GM19035 (cell line): ENCODE results near the gene PLEKHB1.
"Not testable (repeated sequence)": the region's sequence is repeated elsewhere in the genome, so short reads cannot be mapped to it uniquely, and the experiment has no call there.

Experiments used
- ATAC-seq: cut with Tn5 transposase; IDR thresholded peaks from one replicate; pipeline ENCODE4 v1.9.1; 2021; ENCODE audit not compliant: unreplicated experiment

Gene PLEKHB1

DNA sequence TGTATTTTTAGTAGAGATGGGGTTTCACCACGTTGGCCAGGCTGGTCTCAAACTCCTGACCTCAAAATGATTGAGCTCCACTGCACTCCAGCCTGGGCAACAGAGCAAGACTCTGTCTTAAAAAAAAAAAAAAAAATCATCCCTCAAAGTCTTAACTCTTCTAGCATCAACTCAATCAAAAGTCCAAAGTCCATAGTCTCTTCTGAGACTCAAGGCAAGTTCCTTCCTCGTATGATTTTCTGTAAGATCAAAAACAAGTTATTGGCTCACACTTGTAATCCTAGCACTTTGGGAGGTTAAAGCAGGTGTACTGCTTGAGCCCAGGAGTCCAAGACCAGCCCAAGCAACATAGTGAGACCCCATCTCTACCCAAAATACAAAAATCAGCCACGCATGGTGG, 24.4 kb downstream of the PLEKHB1 start:
- ATAC-seq, result no peak

DNA sequence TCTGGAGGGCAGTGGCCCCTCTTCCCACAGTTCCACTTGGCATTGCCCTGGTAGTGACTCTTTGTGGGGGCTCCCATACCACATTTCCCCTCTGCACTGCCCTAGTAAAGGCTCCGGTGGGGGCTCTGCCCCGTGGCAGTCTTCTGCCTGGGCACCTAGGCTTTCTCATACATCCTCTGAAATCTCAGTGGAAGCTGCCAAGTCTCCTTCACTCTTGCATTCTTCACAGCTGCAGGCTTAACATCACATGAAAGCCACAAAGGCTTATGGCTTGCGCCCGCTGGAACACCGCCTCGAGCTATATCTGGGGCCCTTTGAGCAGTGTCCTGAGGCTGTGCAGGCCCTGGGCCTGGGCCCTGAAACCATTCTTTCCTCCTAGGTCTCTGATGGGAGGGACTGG, 25.3 kb downstream of the PLEKHB1 start:
- ATAC-seq, result no peak

DNA sequence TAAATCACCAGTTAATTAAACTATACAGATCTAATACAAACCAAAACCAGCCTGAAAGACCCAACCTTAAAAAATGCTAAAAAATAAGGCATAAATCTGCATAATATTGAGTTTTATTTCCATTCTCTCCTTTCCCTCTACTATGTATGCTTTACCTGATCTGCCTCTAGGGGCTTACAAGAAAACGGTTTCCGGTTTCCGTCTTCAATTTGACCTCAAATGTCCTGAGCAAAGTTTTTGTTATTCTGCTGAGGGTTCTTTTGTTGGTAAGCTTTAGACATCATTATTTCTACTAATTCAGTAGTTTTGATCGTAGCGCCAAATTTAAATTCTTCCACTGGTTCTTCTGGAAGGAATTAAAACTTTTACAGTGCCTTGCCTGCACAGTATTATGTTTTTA, 30.2 kb downstream of the PLEKHB1 start:
- not testable (repeated sequence) for ATAC-seq

DNA sequence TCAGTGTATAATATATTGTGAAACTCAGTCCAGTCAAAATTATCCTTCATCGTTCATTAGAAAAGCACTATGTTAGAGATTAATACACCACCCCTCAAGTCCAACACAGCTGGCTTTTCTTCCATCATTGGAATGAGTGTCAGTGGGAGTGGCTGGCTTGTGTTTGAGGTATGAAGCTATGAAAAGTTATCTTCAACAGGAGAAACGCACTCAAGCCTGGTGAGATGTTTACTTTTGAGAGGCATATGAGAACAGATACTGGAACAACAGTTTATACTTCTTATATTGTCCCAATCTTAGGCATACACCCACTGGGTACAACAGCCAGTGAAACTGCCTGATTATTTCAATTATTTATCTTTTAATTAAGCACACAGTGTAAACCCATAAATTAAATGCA, 34.3 kb downstream of the PLEKHB1 start:
- ATAC-seq, result no peak

DNA sequence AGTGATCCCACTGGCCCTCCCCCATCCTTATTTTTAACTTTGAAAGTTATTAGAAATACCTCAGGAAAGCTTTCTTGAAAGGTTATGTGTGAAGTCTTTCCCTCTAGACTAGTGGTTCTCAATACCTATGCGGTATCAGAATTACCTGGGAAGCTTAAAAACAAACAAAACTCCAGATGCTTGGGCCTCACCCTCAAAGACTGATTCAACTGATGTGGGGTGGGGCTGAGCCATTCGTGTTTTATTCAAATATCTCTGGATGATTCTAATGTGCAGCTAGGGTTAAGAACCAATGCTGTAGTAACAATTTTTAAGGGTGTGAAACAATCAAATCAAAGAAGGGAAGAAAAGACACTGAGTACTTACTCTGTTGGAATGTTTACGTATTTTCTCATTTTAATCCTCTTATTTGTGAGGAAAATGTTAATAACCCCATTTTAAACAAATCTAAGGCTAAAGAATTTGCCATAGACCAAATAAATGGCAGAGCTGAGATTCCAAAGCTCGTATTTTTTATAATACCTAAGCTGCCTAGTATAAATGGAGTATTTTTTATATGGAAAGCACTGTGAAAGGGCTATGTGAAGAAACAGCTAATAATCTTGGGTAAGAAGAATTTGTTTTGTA, 47.6 kb downstream of the PLEKHB1 start:
- ATAC-seq, result no peak

DNA sequence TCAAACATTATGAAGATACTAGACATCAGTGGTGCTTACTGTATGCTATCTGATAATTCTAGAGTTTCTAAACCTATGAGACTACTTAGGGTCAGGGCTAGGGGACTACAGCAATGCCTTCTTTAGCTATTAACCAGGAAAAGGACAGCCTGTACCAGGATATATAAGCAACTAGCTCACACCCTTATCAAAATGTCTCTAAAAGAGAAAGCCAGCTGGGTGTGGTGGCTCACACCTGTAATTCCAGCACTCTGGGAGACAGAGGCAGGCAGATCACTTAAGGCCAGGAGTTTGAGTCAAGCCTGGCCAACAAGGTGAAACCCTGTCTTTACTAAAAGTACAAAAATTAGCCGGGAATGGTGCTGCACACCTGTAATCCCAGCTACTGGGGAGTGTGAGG, 58.7 kb downstream of the PLEKHB1 start:
- ATAC-seq, result no peak

DNA sequence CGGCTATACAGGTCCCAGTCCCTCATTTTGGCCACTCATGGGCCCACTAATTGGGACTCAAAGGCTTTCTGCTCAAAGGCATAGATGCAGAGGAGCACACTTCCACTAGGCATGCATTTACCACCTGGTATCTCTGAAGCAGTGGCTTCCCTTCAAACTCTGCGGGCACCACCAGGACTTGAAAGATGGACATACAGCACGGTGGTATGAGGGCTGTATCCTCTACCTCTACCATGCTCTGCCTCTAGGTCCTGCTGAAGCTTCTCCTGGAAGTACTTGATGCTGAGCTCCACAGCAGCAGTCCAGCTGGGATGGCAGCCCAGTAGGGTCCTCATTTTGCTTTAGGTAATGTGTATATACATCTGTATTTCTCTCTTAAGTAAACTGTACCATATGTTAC, 64.6 kb downstream of the PLEKHB1 start:
- no peak for ATAC-seq
